Measurements from ENCODE around the gene GRK5. TPM values are rescaled to one million over a fixed set of nuclear protein-coding genes. Genes with fewer than 3 reads are reported as not detected.
A peak's percentile ranks its signal among the peaks of the same experiment; 100 is the strongest.

GRK5 gene
- total RNA-seq, 6 experiments from 2014 or later, result 9.7 to 16.8 (median 15.9) TPM

DNA sequence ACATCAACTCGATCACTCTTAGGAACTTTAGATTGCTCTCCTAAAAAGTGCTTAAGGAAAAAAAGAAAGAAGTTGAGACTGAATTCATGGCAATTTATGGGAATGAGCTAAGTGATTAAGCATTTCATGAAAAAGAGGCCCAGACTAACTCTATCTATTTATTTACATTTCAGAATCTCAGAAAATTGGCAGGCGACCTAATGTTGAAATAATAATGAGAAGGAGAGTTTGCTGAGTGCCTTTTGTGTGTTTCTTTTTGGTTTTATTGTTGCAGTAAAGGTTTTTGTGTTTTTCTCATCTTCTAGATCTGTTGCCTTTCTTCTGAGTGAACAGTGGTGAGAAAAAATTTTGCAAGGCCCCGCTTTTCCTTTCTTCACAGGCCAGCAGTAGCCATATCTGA lies 3.8 kb downstream of the GRK5 start:
- DNase-seq, result peak; percentile 75
- Mint-ChIP-seq H3K4me3 (peak overlapping the region; percentile 76), H3K27ac (peak overlapping the region; percentile 74)

DNA sequence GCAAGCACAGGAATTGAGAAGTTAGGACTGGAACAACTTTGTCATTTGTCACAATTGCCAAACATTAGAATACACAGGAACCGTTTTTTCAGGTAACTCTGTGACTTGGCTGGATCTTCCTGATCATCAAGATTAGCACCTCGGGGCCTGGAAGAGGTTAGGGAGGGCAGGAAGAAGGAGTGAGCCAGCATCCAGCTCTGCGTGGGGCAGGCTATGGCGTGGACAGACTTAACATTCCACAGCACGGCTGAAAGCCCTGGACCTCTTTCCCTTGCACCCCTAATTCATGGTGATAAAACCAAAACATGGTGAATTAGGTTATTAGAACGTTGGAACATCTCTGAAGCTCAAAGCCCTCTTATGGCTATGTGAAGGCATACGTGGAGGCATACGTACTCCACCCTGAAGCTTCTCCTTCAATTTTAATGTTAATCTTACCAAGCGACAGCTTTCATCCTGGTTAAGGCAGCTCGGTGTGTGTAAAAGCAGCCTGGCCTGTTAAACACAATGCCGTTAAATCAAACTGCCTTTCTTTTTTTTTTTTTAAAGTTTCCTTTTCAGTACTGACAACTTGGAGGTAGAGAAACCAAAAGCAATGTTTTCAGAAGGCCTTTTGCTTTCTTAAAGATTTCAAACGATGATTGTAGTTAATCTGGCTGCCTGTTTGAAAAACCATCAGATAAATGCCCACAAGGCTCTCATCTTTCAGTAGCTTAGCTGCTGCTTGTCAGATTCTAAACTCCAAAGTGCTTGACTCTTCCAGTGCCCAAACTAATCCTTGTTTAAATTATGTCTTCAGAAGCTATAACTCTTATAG lies 4.5 kb downstream of the GRK5 start:
- no peak for DNase-seq
- H3K4me1 Mint-ChIP-seq (ENCODE audit: low read depth), result peaks cover 55% of the 10 kb centered on the region

More for the DNA sequence above, 3.8 kb downstream of the GRK5 start:
- no peaks in the 10 kb centered on the region for H3K36me3 Mint-ChIP-seq (ENCODE audit: low read depth)
- H3K4me1 Mint-ChIP-seq (ENCODE audit: low read depth), result peaks cover 58% of the 10 kb centered on the region
- TF ChIP-seq, protein P1, sequence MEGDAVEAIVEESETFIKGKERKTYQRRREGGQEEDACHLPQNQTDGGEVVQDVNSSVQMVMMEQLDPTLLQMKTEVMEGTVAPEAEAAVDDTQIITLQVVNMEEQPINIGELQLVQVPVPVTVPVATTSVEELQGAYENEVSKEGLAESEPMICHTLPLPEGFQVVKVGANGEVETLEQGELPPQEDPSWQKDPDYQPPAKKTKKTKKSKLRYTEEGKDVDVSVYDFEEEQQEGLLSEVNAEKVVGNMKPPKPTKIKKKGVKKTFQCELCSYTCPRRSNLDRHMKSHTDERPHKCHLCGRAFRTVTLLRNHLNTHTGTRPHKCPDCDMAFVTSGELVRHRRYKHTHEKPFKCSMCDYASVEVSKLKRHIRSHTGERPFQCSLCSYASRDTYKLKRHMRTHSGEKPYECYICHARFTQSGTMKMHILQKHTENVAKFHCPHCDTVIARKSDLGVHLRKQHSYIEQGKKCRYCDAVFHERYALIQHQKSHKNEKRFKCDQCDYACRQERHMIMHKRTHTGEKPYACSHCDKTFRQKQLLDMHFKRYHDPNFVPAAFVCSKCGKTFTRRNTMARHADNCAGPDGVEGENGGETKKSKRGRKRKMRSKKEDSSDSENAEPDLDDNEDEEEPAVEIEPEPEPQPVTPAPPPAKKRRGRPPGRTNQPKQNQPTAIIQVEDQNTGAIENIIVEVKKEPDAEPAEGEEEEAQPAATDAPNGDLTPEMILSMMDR (IDR thresholded peaks at IDR 0.05), result no peak
- H3K9me3 Mint-ChIP-seq, result no peaks in the 10 kb centered on the region
- no peaks in the 10 kb centered on the region; the same call in 1 of the 2 replicates for H3K27me3 Mint-ChIP-seq (ENCODE audit: insufficient read depth)

DNA sequence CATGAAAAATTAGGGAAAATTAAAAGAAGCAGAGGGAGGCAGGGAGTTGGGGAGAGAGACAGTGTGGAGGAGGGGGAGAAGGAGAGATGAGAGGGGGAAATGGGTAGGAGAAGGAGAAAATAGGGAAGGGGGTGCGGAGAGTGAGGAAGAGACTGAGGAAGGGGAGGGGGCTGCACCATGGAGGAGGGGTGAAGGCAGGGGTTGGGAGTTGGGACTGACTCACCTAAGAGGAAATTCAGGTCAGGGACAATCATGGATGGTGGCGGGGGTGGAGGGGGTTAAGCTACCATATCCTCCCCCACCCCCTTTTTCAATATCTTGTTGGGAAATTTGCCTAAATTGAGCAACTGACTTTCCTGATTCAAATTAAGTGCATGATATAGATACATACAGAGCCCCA lies 8.0 kb downstream of the GRK5 start:
- TF ChIP-seq, protein P1 (IDR thresholded peaks at IDR 0.05), result no peak
- Mint-ChIP-seq H3K4me1 (ENCODE audit: low read depth) (peaks cover 43% of the 10 kb centered on the region), H3K9me3 (no peaks in the 10 kb centered on the region), H3K4me3 (no peak overlapping the region), H3K36me3 (ENCODE audit: low read depth) (no peaks in the 10 kb centered on the region; the same call in 1 of the 2 replicates), H3K27me3 (ENCODE audit: insufficient read depth) (no peaks in the 10 kb centered on the region; the same call in 1 of the 2 replicates), H3K27ac (no peak overlapping the region)
- DNase-seq, result no peak

More for the DNA sequence above, 4.5 kb downstream of the GRK5 start:
- no peaks in the 10 kb centered on the region for H3K9me3 Mint-ChIP-seq
- H3K36me3 Mint-ChIP-seq (ENCODE audit: low read depth), result no peaks in the 10 kb centered on the region
- peak overlapping the region; percentile 74 for H3K27ac Mint-ChIP-seq
- H3K4me3 Mint-ChIP-seq, result peak overlapping the region; percentile 76
- TF ChIP-seq, protein P1 (IDR thresholded peaks at IDR 0.05), result no peak
- H3K27me3 Mint-ChIP-seq (ENCODE audit: insufficient read depth), result no peaks in the 10 kb centered on the region; the same call in 1 of the 2 replicates

DNA sequence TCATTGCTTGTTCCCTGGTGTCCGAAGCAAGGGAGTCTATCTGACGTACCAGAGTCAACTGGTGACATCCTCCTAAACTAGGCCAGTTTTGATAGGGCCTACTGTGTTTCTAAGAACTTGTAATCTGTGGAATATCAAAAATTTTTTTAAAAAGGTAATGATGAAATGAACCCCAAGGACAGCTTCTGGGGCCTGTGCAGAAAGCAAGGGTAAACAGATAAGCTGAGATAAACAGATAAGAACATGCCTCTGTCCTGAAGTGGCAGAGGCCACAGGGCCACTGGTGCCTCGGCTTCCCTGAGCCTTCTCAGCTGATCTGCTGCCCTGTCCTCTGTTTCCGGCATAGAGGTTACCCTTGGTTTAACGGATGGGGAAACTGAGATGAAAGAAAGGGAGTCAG lies 8.8 kb downstream of the GRK5 start:
- Mint-ChIP-seq H3K36me3 (ENCODE audit: low read depth) (no peaks in the 10 kb centered on the region; the same call in 1 of the 2 replicates), H3K4me1 (ENCODE audit: low read depth) (peaks cover 39% of the 10 kb centered on the region), H3K27me3 (ENCODE audit: insufficient read depth) (no peaks in the 10 kb centered on the region; the same call in 1 of the 2 replicates), H3K9me3 (no peaks in the 10 kb centered on the region), H3K4me3 (no peak overlapping the region), H3K27ac (no peak overlapping the region)
- TF ChIP-seq, protein P1 (IDR thresholded peaks at IDR 0.05), result no peak
- DNase-seq, result no peak

DNA sequence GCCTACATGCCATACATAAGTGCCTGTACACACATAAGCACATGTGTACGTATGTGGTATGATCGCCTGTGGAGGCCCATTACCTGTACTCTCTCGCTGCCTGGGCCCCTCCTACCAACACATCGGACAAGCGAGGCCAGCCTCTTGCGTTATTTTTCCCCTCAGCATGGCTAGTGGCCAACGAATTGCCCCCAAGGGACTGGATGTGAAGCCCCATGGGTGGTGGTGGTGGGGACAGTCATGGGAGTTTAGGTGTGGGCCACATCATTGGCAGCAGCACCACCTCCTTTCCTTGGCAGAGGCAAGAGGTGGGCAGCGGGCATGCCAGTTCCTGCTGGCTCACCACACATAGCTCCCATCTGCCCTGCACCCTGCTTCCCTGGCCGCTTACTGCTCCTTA lies 10.0 kb downstream of the GRK5 start:
- DNase-seq, result no peak
- Mint-ChIP-seq H3K4me3 (no peak overlapping the region), H3K27ac (no peak overlapping the region), H3K4me1 (ENCODE audit: low read depth) (peaks cover 39% of the 10 kb centered on the region), H3K36me3 (ENCODE audit: low read depth) (no peaks in the 10 kb centered on the region; the same call in 1 of the 2 replicates), H3K9me3 (no peaks in the 10 kb centered on the region), H3K27me3 (ENCODE audit: insufficient read depth) (no peaks in the 10 kb centered on the region; the same call in 1 of the 2 replicates)
- TF ChIP-seq, protein P1 (IDR thresholded peaks at IDR 0.05), result no peak
